Measurements from ENCODE around the gene INSIG1. TPM values are rescaled to one million over a fixed set of nuclear protein-coding genes. Genes with fewer than 3 reads are reported as not detected.

Gene INSIG1
- total RNA-seq, 4 donors from 2014 or later, result 28.7 to 65.5 (median 45.0) TPM

DNA sequence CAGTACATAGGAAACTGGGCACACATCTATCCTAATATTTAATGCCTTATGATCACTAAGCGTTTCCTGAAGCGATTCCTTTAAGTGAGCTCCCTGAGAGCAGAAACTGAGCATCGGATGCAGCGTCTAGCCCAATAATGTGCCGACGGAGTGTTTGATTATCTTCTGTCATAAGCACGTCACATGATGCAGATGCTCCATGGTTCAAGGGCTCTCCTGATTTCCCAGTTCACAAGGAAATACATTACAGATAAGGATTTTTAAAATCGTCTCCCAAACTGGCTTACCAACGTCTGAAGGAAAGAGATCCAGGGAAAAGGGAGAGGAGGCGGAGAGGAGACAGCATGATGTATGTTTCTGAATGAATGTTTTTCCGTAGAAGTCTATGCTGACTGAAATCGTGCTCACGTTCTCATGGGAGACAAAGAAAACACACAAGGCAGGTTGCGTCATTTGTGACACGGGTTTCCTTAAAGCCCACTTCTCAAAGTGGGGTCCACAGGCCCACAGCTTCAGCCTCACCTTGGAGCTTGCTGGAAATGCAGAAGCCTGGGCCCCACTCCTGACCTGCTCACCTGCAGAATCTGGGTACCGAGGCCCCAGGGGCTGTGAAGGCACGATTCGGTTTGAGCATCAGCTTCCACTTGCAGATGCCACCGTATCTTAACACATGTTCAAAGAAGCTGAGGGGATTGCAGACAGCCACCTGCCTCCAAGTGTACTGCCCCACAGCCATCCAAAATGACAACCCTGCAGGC, 21.5 kb upstream of the INSIG1 start:
- intact Hi-C loops (cut with DNase I; ENCODE audit: low total_unique reads), result no loop called here

GRCh38 chr7:155276800-155277375, 20.8 kb upstream of the INSIG1 start:
- no peak for TF ChIP-seq EP300 (IDR thresholded peaks at IDR 0.05; ENCODE audit: low read depth)
- TF ChIP-seq POLR2A (IDR thresholded peaks at IDR 0.05), result no peak
- TF ChIP-seq, protein P1, sequence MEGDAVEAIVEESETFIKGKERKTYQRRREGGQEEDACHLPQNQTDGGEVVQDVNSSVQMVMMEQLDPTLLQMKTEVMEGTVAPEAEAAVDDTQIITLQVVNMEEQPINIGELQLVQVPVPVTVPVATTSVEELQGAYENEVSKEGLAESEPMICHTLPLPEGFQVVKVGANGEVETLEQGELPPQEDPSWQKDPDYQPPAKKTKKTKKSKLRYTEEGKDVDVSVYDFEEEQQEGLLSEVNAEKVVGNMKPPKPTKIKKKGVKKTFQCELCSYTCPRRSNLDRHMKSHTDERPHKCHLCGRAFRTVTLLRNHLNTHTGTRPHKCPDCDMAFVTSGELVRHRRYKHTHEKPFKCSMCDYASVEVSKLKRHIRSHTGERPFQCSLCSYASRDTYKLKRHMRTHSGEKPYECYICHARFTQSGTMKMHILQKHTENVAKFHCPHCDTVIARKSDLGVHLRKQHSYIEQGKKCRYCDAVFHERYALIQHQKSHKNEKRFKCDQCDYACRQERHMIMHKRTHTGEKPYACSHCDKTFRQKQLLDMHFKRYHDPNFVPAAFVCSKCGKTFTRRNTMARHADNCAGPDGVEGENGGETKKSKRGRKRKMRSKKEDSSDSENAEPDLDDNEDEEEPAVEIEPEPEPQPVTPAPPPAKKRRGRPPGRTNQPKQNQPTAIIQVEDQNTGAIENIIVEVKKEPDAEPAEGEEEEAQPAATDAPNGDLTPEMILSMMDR (IDR thresholded peaks at IDR 0.05), result no peak
- no peak for TF ChIP-seq POLR2AphosphoS5 (IDR thresholded peaks at IDR 0.05)
- Histone ChIP-seq H3K9me3 (no peaks in the 10 kb centered on the region), H3K27ac (no peak overlapping the region), H3K4me1 (no peaks in the 10 kb centered on the region), H3K27me3 (peaks cover 42% of the 10 kb centered on the region), H3K36me3 (no peaks in the 10 kb centered on the region), H3K4me3 (no peak overlapping the region)
- in situ Hi-C loops (cut with MboI; ENCODE audit: low pct_ligation_motif_present in 1 of 4, low pct_unique_long_range_greater_than_20kb in 1 of 4, low sequenced_read_pairs in 3 of 4), result no loop called here
- intact Hi-C loops (cut with DNase I; ENCODE audit: low total_unique reads), result no loop called here
- no peak for DNase-seq
- 78% methylated on average over 12 of the region's 12 CpGs; no CpG with 5 or more reads in 1 of the 2 donors for WGBS, 2 donors (ENCODE audit: low coverage in 1 of 2)

More for the DNA sequence above, 21.5 kb upstream of the INSIG1 start:
- H3K4me3 ChIP-seq, result no peak overlapping the region
- DNase-seq, result no peak
- no peaks in the 10 kb centered on the region for H3K36me3 ChIP-seq
- H3K4me1 ChIP-seq, result no peaks in the 10 kb centered on the region
- 86 to 87% methylated on average over 6 to 19 of the region's 19 CpGs for WGBS, 2 donors (ENCODE audit: low coverage in 1 of 2)
- no peaks in the 10 kb centered on the region for H3K9me3 ChIP-seq
- H3K27ac ChIP-seq, result no peak overlapping the region
- in situ Hi-C loops (cut with MboI; ENCODE audit: low pct_ligation_motif_present in 1 of 4, low pct_unique_long_range_greater_than_20kb in 1 of 4, low sequenced_read_pairs in 3 of 4), result no loop called here
- TF ChIP-seq, protein P1 (IDR thresholded peaks at IDR 0.05), result no peak
- TF ChIP-seq POLR2AphosphoS5 (IDR thresholded peaks at IDR 0.05) (no peak), EP300 (IDR thresholded peaks at IDR 0.05; ENCODE audit: low read depth) (no peak), POLR2A (IDR thresholded peaks at IDR 0.05) (no peak)
- H3K27me3 ChIP-seq, result peaks cover 39% of the 10 kb centered on the region

GRCh38 chr7:155277385-155277994, 20.2 kb upstream of the INSIG1 start:
- H3K36me3 ChIP-seq, result no peaks in the 10 kb centered on the region
- intact Hi-C loops (cut with DNase I; ENCODE audit: low total_unique reads), result no loop called here
- no peak overlapping the region for H3K27ac ChIP-seq
- WGBS, 2 donors (ENCODE audit: low coverage in 1 of 2), result 71 to 76% methylated on average over 1 to 9 of the region's 10 CpGs
- H3K4me1 ChIP-seq, result no peaks in the 10 kb centered on the region
- in situ Hi-C loops (cut with MboI; ENCODE audit: low pct_ligation_motif_present in 1 of 4, low pct_unique_long_range_greater_than_20kb in 1 of 4, low sequenced_read_pairs in 3 of 4), result no loop called here
- DNase-seq, result no peak
- H3K27me3 ChIP-seq, result peaks cover 42% of the 10 kb centered on the region
- no peaks in the 10 kb centered on the region for H3K9me3 ChIP-seq
- no peak for TF ChIP-seq POLR2AphosphoS5 (IDR thresholded peaks at IDR 0.05)
- TF ChIP-seq, protein P1 (IDR thresholded peaks at IDR 0.05), result no peak
- TF ChIP-seq POLR2A (IDR thresholded peaks at IDR 0.05), result no peak
- no peak for TF ChIP-seq EP300 (IDR thresholded peaks at IDR 0.05; ENCODE audit: low read depth)
- no peak overlapping the region for H3K4me3 ChIP-seq

DNA sequence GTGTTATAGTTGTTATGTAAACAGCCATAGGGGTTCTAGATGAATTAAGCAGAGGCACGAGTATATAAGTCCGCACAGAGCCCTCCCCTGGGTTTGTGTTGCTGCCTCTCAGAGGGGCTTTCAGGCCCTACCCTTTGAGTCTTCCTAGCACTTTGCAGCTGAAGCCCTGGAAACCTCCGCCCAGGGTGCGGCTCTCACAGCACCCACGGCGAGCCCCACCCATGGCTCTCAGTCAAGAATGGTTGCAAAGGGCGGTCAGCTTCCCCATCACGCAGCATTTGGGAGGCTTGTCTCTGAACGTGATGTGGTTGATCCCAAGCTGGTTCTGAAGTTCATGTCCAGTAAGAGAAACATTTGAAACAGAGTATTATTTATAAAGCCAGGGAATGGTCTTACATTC, 18.8 kb upstream of the INSIG1 start:
- H3K4me3 ChIP-seq, result no peak overlapping the region
- no peaks in the 10 kb centered on the region for H3K9me3 ChIP-seq
- WGBS, 2 donors (ENCODE audit: low coverage in 1 of 2), result 20 to 44% methylated on average over 3 to 9 of the region's 9 CpGs
- TF ChIP-seq POLR2A (IDR thresholded peaks at IDR 0.05) (no peak), EP300 (IDR thresholded peaks at IDR 0.05; ENCODE audit: low read depth) (no peak), POLR2AphosphoS5 (IDR thresholded peaks at IDR 0.05) (no peak)
- TF ChIP-seq, protein P1 (IDR thresholded peaks at IDR 0.05), result no peak
- no peak for DNase-seq
- intact Hi-C loops (cut with DNase I; ENCODE audit: low total_unique reads) (no loop called here), in situ Hi-C loops (cut with MboI; ENCODE audit: low pct_ligation_motif_present in 1 of 4, low pct_unique_long_range_greater_than_20kb in 1 of 4, low sequenced_read_pairs in 3 of 4) (no loop called here)
- no peaks in the 10 kb centered on the region for H3K4me1 ChIP-seq
- no peak overlapping the region for H3K27ac ChIP-seq
- H3K27me3 ChIP-seq, result peaks cover 46% of the 10 kb centered on the region
- H3K36me3 ChIP-seq, result no peaks in the 10 kb centered on the region

Measured in transverse colon (tissue), 4 donors.